WTC11 (cell line): ENCODE measurements around the gene STAC. TPM values are rescaled to one million over a fixed set of nuclear protein-coding genes. Genes with fewer than 3 reads are reported as not detected.

ENCODE experiments used
- ATAC-seq: fragments of 200-7000 bp; cut with Tn5 transposase; 2 replicates; pipeline ENCODE4 v1.10.0; 2021; ENCODE audit warnings: mild to moderate bottlenecking, moderate library complexity
- CTCF ChIA-PET: fragments of 300-600 bp; sonication (Branson Sonifier 250); formaldehyde crosslinking; loops from one replicate; lab custom pipeline; 2021; ENCODE audit warnings: antibody characterized with exemption; lab: Charles Lee
- POLR2A ChIA-PET: fragments of 350-600 bp; sonication (Branson Sonifier 250); formaldehyde crosslinking; loops from one replicate; lab custom pipeline; 2021; ENCODE audit warnings: antibody characterized with exemption; lab: Charles Lee
- DNase-seq: peaks from one replicate; pipeline ENCODE4 v3.0.0; 2021; ENCODE audit warnings: low spot score
- H3K27ac Mint-ChIP-seq: 2 replicates; pipeline ENCODE4 v1.8.0; 2021; ENCODE audit warnings: mixed read lengths
- H3K27me3 Mint-ChIP-seq: 2 replicates; pipeline ENCODE4 v1.8.0; 2021; ENCODE audit warnings: low read depth, mild to moderate bottlenecking, moderate library complexity, mixed read lengths
- H3K36me3 Mint-ChIP-seq: 2 replicates; pipeline ENCODE4 v1.8.0; 2021; ENCODE audit warnings: mixed read lengths
- H3K4me1 Mint-ChIP-seq: 2 replicates; pipeline ENCODE4 v1.8.0; 2022; ENCODE audit warnings: mixed read lengths
- H3K4me3 Mint-ChIP-seq: 2 replicates; pipeline ENCODE4 v1.8.0; 2021; ENCODE audit warnings: mild to moderate bottlenecking, moderate library complexity, mixed read lengths
- H3K9me3 Mint-ChIP-seq: 2 replicates; pipeline ENCODE4 v1.8.0; 2021; ENCODE audit warnings: mixed read lengths
- AFF4 ChIP-seq: sonication (generic); formaldehyde crosslinking; IDR thresholded peaks from 2 replicates; pipeline ENCODE4 v1.8.1; 2023; ENCODE audit warnings: mild to moderate bottlenecking, missing genetic modification reagents, borderline replicate concordance
- AR ChIP-seq: fragments of 250-450 bp; sonication (Bioruptor Pico); IDR thresholded peaks from 2 replicates; pipeline ENCODE4 v1.9.0; 2021; ENCODE audit warnings: mild to moderate bottlenecking
- ATF2 ChIP-seq: sonication (generic); formaldehyde crosslinking; IDR thresholded peaks from 2 replicates; pipeline ENCODE4 v1.8.1; 2022; ENCODE audit warnings: low read depth, missing genetic modification reagents, borderline replicate concordance
- ELF4 ChIP-seq: sonication (generic); formaldehyde crosslinking; IDR thresholded peaks from 2 replicates; pipeline ENCODE4 v1.8.1; 2022; ENCODE audit warnings: low read depth, mild to moderate bottlenecking, moderate library complexity, missing genetic modification reagents
- FOXP1 ChIP-seq: sonication (generic); formaldehyde crosslinking; IDR thresholded peaks from 2 replicates; pipeline ENCODE4 v1.8.0; 2022; ENCODE audit warnings: missing genetic modification reagents, mild to moderate bottlenecking, moderate library complexity, borderline replicate concordance
- HMGA2 ChIP-seq: fragments of 250-450 bp; sonication (Bioruptor Pico); IDR thresholded peaks from 2 replicates; pipeline ENCODE4 v1.4.0; 2021; ENCODE audit warnings: mild to moderate bottlenecking, moderate library complexity
- JUN ChIP-seq: sonication (generic); formaldehyde crosslinking; IDR thresholded peaks from 2 replicates; pipeline ENCODE4 v1.8.0; 2023; ENCODE audit warnings: mild to moderate bottlenecking, missing genetic modification reagents
- KAT7 ChIP-seq: sonication (generic); formaldehyde crosslinking; IDR thresholded peaks from 2 replicates; pipeline ENCODE4 v1.8.1; 2023; ENCODE audit warnings: missing genetic modification reagents, mild to moderate bottlenecking, borderline replicate concordance
- MXD4 ChIP-seq: fragments of 250-450 bp; sonication (Bioruptor Pico); IDR thresholded peaks from 2 replicates; pipeline ENCODE4 v1.8.0; 2021; ENCODE audit warnings: mild to moderate bottlenecking, moderate library complexity, borderline replicate concordance
- NR1H2 ChIP-seq: sonication (generic); formaldehyde crosslinking; IDR thresholded peaks from 2 replicates; pipeline ENCODE4 v1.9.0; 2021; ENCODE audit warnings: mild to moderate bottlenecking, moderate library complexity, missing genetic modification reagents
- TP53 ChIP-seq: sonication (generic); formaldehyde crosslinking; IDR thresholded peaks from 2 replicates; pipeline ENCODE4 v1.8.1; 2023; ENCODE audit warnings: mild to moderate bottlenecking, missing genetic modification reagents
- USF2 ChIP-seq: sonication (generic); formaldehyde crosslinking; IDR thresholded peaks from 2 replicates; pipeline ENCODE4 v1.8.1; 2023; ENCODE audit warnings: mild to moderate bottlenecking, missing genetic modification reagents, moderate library complexity
- ZNF138 ChIP-seq: sonication (generic); formaldehyde crosslinking; conservative IDR thresholded peaks from 2 replicates; pipeline ENCODE4 v1.8.1; 2022; ENCODE audit warnings: mild to moderate bottlenecking, moderate library complexity, missing genetic modification reagents
- ZNF232 ChIP-seq: sonication (generic); formaldehyde crosslinking; IDR thresholded peaks from 2 replicates; pipeline ENCODE4 v1.8.0; 2022; ENCODE audit warnings: mild to moderate bottlenecking, missing genetic modification reagents
- total RNA-seq: library from RNA; stranded (reverse); gene quantifications from 3 replicates; pipeline ENCODE4 v1.2.3, GENCODE V29; 2021
- TF ChIP-seq, protein P1 (sequence below): sonication (generic); formaldehyde crosslinking; IDR thresholded peaks from 2 replicates; pipeline ENCODE4 v1.8.0; 2023; ENCODE audit warnings: missing genetic modification reagents, mild to moderate bottlenecking, borderline replicate concordance
- TF ChIP-seq, protein P2 (sequence below): sonication (generic); formaldehyde crosslinking; IDR thresholded peaks from 2 replicates; pipeline ENCODE4 v1.8.1; 2022; ENCODE audit warnings: missing genetic modification reagents, borderline replicate concordance
- TF ChIP-seq, protein P3 (sequence below): sonication (generic); formaldehyde crosslinking; IDR thresholded peaks from 2 replicates; pipeline ENCODE4 v1.8.0; 2022; ENCODE audit warnings: mild to moderate bottlenecking, missing genetic modification reagents
- TF ChIP-seq, protein P4 (sequence below): sonication (generic); formaldehyde crosslinking; IDR thresholded peaks from 2 replicates; pipeline ENCODE4 v1.8.1; 2022; ENCODE audit warnings: low read depth, mild to moderate bottlenecking, moderate library complexity, missing genetic modification reagents, borderline replicate concordance

STAC gene
- total RNA-seq, 1 experiment from 2014 or later, result 5.6 TPM

GRCh38 chr3:36399933-36400332 lies 19.6 kb downstream of the STAC start (continued):
- TF ChIP-seq ATF2 (no peak), ELF4 (no peak), FOXP1 (CRISPR knock-in tag) (no peak), NR1H2 (CRISPR knock-in tag) (no peak), HMGA2 (CRISPR knock-in tag) (no peak), JUN (no peak), MXD4 (CRISPR knock-in tag) (no peak), ZNF232 (no peak)
- TF ChIP-seq, protein P1, sequence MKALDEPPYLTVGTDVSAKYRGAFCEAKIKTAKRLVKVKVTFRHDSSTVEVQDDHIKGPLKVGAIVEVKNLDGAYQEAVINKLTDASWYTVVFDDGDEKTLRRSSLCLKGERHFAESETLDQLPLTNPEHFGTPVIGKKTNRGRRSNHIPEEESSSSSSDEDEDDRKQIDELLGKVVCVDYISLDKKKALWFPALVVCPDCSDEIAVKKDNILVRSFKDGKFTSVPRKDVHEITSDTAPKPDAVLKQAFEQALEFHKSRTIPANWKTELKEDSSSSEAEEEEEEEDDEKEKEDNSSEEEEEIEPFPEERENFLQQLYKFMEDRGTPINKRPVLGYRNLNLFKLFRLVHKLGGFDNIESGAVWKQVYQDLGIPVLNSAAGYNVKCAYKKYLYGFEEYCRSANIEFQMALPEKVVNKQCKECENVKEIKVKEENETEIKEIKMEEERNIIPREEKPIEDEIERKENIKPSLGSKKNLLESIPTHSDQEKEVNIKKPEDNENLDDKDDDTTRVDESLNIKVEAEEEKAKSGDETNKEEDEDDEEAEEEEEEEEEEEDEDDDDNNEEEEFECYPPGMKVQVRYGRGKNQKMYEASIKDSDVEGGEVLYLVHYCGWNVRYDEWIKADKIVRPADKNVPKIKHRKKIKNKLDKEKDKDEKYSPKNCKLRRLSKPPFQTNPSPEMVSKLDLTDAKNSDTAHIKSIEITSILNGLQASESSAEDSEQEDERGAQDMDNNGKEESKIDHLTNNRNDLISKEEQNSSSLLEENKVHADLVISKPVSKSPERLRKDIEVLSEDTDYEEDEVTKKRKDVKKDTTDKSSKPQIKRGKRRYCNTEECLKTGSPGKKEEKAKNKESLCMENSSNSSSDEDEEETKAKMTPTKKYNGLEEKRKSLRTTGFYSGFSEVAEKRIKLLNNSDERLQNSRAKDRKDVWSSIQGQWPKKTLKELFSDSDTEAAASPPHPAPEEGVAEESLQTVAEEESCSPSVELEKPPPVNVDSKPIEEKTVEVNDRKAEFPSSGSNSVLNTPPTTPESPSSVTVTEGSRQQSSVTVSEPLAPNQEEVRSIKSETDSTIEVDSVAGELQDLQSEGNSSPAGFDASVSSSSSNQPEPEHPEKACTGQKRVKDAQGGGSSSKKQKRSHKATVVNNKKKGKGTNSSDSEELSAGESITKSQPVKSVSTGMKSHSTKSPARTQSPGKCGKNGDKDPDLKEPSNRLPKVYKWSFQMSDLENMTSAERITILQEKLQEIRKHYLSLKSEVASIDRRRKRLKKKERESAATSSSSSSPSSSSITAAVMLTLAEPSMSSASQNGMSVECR, result no peak
- TF ChIP-seq, protein P2, sequence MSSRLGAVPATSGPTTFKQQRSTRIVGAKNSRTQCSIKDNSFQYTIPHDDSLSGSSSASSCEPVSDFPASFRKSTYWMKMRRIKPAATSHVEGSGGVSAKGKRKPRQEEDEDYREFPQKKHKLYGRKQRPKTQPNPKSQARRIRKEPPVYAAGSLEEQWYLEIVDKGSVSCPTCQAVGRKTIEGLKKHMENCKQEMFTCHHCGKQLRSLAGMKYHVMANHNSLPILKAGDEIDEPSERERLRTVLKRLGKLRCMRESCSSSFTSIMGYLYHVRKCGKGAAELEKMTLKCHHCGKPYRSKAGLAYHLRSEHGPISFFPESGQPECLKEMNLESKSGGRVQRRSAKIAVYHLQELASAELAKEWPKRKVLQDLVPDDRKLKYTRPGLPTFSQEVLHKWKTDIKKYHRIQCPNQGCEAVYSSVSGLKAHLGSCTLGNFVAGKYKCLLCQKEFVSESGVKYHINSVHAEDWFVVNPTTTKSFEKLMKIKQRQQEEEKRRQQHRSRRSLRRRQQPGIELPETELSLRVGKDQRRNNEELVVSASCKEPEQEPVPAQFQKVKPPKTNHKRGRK (CRISPR knock-in tag), result no peak
- TF ChIP-seq, protein P3, sequence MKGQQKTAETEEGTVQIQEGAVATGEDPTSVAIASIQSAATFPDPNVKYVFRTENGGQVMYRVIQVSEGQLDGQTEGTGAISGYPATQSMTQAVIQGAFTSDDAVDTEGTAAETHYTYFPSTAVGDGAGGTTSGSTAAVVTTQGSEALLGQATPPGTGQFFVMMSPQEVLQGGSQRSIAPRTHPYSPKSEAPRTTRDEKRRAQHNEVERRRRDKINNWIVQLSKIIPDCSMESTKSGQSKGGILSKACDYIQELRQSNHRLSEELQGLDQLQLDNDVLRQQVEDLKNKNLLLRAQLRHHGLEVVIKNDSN (CRISPR knock-in tag), result no peak
- TF ChIP-seq, all 79 proteins: peak for 0

DNA sequence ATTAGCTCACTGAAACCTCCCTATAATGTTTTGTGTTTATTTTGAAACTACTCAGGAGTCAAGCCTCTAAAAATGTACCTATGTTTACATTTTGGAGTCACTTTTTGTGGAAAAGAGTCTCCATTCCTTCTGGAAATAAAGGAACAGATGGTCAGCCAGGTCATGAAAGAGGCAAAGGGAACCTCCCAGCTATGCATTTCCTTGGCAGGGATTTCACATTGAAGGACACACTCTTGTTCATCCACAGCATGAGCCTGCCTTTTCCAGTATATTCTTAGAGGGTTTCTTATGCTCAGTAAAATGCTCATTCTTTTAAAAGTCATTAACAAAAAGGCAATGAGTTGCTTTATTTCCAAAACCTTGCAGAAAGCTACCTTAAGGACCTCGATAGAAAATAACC lies 20.8 kb downstream of the STAC start:
- DNase-seq (no peak), ATAC-seq (no peak; the same call in 1 of the 2 replicates)
- no peak overlapping the region for H3K27ac Mint-ChIP-seq
- no peaks in the 10 kb centered on the region for H3K36me3 Mint-ChIP-seq
- H3K9me3 Mint-ChIP-seq, result no peaks in the 10 kb centered on the region
- no peaks in the 10 kb centered on the region for H3K4me1 Mint-ChIP-seq
- POLR2A ChIA-PET, result no interaction called here
- CTCF ChIA-PET, result no interaction called here
- H3K4me3 Mint-ChIP-seq, result no peak overlapping the region
- no peaks in the 10 kb centered on the region for H3K27me3 Mint-ChIP-seq
- TF ChIP-seq, protein P4, sequence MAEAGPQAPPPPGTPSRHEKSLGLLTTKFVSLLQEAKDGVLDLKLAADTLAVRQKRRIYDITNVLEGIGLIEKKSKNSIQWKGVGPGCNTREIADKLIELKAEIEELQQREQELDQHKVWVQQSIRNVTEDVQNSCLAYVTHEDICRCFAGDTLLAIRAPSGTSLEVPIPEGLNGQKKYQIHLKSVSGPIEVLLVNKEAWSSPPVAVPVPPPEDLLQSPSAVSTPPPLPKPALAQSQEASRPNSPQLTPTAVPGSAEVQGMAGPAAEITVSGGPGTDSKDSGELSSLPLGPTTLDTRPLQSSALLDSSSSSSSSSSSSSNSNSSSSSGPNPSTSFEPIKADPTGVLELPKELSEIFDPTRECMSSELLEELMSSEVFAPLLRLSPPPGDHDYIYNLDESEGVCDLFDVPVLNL (CRISPR knock-in tag), result no peak
- TF ChIP-seq TP53, result no peak
- TF ChIP-seq NR1H2 (CRISPR knock-in tag), result no peak
- TF ChIP-seq KAT7 (CRISPR knock-in tag), result no peak
- no peak for TF ChIP-seq AFF4 (CRISPR knock-in tag)
- no peak for TF ChIP-seq ZNF138 (CRISPR knock-in tag)
- TF ChIP-seq AR (CRISPR knock-in tag), result no peak
- no peak for TF ChIP-seq FOXP1 (CRISPR knock-in tag)
- TF ChIP-seq USF2, result no peak
- TF ChIP-seq ZNF232, result no peak
